T follicular helper cell (primary cell): ENCODE results near the gene JAKMIP1.

Experiments
- DNase-seq: peaks from one replicate; pipeline ENCODE4 v3.0.0-alpha.2; 2020; ENCODE audit warnings: low read depth

The JAKMIP1 gene

DNA sequence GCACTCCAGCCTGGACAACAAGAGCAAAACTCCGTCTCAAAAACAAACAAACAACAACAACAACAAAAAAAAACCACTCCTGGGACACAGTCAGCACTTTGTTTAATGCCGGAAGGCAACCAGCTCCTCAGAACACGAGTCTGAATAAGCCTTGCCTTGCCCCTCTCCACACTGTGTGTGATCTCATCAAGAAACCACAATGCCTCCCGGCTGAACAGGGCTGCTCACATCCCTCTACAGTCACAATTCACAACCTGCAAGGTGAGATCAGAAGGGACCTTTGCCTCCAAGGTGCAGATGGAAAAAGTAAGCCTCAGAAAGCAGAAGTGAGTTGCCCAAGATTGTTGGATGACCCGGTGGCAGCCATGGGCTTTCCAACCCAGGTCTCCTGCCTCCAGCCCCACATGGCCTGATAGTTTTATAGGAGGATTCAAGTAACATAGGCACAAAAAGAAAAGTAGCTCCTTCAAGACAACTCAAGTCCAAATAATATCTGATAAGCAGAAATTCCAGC is 80.8 kb downstream of the JAKMIP1 start:
- DNase-seq, result no peak

DNA sequence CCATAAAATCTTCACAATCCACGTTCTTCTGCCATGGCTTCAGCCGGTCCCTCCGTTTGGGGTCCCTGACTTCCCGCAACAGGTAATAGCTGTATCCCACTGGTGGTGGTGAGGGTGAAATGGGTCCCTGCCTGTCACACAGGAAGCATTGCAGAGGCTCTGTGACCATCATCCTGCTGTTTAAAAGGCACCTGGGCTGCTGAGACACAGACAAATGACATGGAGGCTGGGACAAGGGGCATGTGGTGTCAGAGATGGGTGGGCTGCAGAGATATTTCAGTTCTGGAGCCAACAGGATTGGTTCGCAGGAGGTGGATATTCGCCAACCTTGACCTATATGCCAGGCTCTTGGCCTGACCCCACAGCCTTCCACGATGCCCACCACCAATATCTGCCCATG is 82.1 kb downstream of the JAKMIP1 start:
- DNase-seq, result no peak

DNA sequence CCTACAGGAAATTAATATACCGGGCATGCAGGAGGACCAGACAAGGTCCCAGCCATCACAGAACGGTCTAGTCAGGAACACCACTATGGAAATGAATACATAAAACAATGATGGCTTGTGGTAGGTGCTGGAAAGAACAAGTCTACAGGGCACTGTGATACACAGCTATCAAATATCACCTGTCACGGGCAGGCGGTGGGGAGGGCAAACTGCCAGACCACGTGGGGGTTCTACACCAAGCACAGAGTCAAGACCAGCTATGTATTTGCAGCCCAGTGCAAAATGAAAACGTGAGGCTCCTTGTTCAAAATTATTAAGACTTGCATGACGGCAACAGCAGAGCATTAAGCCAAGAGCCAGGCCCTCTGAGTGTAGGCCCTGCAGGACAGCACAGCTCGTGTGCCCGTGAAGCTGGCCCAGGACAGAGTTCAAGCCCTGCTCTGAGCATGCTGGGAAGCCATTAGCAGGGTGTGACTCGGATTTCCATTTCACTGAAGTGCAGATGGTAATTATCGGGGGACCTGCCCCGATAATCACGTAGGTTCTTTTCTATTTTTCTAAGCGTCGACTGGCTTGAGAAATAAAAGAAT is 83.6 kb downstream of the JAKMIP1 start:
- no peak for DNase-seq

DNA sequence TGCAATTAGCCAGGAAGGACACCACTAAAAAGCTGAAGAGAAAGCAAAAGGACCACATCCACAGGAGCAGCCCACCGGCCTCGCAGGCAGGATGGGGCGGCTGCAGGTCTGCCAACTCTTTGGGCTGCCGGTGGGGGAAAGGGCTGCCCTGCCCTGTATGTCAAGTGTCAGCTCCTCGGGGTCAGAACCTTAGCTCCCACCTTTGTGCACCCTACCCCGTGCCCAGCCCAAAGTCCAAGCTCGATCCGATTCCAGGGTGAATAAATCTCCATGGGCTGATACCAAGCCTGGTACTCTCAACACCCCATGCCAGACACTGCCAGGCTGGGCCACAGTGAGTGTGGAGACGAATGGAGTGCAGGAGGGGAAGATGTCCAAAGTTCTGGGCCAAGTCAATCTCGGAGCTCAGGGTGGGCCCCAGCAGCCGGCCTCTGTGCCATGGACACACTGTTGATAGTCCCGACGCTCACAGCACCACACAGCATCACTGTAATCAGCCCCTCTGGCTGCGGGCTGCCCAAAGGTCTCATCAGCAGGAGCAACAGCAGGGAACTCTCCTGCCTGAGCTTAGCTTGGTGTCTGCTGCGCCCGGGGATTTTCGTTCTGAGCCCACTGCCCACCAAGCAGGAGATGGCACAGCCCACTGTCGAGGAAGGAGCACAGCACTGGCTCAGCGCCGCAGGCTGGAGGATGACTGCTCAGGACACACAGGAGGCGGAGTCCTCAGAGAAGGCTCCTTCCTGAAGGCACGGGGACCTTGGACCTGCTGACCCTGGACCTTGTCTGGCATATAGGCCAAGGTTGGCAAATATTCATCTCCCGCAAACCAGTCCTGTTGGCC is 84.4 kb downstream of the JAKMIP1 start:
- DNase-seq, result no peak

DNA sequence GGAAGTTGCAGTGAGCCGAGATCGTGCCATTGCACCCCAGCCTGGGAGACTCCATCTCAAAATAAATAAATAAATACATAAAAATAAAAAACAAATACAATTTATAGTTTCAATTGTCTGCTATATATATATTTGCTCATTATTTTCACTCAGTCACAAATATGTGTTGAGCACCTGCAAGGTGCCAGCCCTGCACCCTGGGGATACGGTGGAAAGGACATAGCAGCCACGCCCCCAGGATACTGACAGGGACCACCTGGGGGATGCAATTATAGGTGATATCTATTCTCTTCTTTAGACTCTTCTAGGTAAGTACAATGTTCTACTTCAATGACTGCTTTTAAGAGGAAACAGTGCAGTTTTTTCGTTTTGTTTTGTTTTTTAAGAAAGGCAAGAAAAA is 85.0 kb downstream of the JAKMIP1 start:
- no peak for DNase-seq

DNA sequence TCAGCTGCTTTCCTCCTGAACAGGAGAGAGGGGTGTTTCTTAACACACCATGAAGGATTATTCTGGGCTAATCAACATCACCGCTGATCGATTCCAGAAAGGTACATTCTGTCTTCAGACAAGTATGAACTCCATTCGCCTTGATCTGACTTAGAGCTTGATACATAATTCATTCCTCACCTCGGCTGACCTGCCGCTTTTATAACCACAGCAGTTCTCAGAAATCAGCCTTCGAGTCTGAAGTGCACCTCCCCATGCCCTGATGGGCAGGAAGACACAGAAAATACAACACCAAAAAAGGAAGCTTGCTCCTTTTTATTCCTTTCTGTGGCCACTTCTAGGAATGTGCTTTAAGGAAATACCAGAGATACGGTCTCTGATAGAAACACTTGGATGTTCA is 85.7 kb downstream of the JAKMIP1 start:
- DNase-seq, result no peak

DNA sequence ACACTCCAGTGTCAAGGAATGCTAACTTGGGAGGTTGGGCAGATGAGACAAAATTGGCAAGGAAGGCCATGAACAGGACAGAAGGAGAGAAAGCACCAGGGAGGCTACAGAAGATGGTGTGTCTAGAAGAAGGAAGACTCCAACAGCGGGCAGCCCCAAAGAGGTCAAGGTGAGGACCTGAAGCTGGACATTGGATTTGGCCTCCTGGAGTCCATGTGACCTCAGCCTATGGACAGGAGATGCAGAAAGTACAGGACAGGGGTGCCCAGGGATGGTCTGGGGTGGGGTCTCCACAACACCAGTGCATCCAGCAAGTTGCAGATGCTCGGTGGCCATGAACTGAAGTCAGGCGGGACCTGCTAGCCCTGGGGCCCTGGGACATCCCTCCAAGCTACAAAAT is 86.2 kb downstream of the JAKMIP1 start:
- no peak for DNase-seq

DNA sequence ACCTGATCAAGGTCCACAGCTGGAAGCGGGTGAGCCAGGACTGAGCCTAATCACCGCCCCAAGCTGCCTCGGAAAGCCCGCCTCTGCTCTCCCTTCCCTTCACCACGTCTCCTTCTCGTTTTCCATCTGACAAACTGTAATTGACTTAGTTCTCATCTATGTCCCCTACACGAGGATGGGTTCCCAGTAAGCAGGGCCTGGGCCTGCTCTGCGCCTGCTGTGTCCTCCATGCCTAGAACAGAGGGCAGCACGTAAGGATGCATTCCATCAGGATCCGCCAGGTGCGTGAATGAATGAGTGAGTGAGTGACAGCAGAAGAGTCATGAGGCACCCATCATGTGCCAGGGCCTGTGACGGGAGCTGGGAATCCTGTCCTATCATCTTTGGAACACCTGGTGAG is 86.7 kb downstream of the JAKMIP1 start:
- DNase-seq, result no peak

DNA sequence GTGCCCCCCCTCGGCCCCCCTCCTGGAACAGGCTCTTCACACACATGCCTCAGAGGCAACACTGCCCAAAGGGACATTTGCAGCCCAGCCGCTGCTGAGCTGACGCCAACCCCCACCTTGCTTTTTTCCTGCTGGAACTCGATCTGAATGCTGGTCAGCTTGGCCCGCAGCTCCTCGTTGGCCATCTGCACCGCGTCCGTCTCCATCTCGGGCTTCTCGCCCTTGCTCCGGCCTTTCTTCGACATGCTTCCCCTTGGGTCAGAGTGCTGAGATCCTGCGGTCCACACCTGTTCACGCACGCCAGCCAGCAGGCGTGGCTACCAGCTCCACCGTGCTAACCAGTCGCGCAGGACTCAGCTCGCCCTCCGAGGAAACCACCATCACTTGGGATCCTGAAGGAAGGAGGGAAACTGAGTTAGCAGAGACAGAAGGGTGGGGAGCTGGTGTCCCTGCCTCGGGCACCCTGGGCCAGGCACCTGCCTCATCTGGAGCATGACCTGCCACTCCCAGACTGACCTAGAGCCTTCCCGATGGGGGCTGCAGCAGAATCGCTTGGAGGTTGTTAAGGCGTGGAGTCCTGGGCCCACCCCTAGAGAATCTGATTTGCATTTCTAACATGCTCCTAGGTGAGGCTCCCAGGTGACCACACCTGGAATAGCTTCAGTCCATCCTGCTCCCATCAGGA is 87.6 kb downstream of the JAKMIP1 start:
- DNase-seq, result no peak

DNA sequence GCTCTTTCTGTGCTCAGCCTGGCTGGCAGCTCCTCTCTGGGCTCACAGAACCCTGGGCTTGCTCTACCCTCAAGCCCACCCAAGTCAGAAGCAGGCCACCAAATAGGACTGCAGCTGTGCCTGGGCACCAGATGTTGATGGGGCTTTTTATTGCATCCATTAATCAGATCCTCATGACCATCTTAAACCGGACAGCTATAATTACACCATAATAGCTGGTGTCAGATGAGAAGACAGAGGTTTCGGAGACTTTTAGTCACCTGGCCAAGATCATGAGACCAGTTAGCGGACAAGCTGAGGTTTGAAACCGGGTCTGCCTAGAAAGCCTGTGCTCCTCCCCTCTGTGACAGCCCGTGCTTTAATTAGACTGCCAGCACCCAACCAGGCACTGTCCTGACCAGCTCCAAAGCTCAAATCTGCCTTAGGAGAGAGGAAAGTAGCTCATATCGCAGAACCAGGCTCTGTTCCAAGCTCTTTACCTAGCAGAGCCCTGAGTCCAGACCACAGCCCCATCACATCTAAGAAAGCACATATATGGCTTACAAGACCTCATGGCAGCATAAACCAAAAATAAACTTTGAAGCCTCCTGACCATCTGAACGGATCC is 88.9 kb downstream of the JAKMIP1 start:
- DNase-seq, result no peak

DNA sequence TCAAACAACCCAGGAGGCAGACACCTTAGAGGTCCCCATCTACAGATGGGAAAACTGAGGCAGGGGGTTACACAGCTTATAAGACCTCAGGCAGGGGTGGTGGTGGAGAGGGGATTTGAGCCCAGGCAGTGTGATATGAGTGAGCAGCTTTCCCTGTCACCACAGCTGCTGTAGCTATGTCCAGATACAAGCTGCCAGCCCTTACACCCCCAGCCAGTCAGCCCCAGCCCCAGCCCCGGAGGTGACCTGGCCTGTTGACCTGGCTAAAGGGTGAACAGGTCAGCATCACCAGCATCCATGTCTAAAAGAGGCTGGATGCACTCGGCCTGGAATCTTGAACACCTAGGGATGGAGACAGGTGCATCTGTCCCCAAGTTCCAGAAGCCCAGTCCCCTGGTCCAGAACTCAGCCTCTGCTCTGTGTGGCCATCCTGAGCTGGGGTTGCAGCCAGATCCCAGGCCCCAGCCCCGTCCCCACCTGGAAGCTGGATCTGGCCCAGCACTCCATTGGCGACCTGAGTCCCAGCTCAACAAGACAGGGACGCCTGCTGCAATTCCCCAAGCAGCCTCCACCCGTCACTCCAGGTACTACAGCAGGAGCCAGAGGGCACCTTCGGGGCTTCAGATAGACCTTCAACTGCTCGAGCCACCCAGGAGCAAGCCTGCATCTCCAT is 89.5 kb downstream of the JAKMIP1 start:
- no peak for DNase-seq

DNA sequence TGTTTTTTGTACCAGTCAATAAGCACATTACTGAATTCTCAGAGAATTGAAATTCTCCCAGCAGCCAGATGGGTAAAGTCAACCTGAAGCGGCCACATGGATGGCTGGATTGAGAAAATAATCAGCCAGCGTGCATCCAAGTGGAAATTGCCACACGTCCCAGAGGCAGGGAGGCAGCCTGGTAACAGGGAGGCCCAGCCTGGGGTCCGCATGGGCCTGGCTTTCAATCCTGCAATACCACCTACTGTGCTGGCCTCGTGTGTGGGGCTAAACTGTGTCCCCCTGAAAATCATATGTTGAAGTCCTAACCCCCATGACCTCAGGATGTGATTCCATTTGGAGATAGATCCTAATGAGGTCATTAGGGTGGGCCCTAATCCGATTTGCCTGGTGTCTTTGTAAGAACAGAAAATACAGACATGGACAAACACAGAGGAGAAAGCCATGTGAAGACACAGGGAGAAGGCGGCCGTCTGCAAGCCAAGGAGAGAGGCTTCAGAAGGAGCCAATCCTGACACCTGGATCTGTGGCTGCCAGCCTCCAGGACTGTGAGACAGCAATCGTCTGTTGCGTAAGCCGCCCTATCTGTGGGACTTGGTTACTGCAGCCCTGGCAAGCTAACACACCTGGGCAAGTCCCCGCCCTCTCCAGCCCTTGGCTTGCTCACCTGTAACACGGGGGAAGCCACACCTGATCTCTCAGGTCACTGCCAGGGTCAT is 90.3 kb downstream of the JAKMIP1 start:
- DNase-seq, result no peak

DNA sequence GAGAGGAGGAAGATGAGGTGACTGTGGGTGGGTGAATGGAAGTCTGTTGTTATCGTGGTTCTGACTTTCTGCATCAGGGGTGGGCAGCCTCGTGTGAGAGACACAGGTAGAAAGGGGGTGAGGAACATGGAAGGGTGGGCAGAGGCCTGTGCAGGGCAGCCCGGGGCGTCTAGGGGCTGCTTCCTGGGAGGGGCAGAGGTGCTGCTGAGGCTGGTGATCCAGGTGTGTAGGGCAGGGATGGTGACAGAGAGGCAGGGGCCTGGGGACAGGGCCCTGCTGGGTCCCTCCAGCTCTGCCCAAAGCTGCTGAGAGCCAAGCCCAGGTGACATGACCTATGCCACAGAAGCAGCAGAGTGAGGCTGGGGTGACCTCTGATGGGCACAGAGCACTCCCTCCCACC is 92.5 kb downstream of the JAKMIP1 start:
- no peak for DNase-seq

DNA sequence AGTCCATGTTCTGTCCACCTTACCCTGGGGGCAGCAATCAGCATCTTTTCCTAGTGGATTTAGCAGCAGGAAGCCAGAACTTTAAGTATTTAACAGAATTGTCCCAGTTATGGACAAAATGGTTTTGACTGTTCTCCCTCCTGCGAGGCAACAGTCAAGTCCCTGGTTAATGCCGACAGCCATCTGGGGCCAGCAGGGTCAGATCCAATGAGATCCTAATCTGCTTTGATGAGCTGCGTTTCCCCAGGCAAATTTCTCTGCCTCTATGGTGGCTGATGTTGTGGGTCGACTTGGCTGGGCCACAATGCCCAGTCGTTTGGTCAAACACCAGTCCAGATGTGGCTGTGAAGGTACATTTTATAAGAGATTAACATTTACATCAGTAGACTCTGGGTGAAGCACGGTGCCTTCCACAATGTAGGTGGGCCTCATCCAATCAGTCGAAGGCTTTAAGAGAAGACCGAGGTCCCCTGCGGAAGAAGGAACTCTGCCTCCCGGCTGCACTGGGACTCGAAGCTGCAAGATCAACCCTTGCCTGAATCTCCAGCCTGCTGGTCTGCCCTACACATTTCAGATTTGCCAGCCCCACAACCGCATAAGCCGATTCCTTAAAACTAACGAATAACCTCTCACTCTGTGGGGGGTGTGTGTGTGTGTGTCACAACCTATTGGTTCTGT is 93.1 kb downstream of the JAKMIP1 start:
- no peak for DNase-seq

DNA sequence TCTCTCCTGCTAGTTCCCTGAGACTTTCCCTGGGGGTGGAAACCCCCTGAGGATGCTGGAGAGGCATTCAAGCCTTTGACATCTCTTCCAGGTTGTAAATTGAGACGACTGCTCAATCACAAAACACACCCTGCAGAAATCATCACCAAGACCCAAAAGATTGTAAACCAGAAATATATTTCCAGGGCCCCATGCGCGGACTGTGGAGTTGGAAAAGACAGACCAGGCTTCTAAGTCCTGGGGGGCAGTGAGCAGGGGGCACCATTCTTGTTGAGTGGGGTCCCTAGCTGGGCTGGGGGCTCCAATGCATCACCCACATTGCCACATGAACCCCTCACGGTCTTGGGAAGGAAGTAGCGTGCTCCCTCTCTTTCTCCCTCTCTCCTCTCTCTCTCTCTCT is 94.2 kb downstream of the JAKMIP1 start:
- no peak for DNase-seq

DNA sequence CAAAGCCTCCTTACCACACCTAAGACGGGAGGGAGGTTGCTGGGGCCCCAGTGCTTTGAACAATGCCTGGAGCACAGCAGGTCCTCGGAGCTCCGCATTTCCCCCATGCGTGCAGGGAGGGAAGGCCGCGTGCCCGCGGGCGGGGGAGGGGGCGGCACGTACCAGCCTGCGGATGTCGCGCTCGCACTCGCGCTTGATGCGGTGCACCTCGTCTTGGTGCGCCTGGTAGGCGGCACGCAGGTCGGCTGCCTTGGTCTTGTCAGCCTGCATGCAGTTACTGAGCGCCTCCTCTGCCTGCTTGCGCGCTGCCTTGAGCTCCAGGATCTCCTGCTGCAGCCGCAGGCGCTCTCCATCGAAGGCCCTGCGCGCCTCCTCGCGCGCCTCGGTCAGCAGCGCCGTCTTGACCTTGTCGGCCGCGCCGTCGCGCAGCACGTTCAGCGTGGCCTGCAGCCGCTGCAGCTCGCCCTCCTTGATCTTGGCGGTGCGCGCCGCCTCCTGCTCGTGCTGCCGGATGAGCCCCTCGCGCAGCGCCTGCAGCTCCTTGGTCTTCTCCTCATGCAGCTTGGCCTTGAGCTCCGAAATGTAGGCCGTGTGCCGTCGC is 94.9 kb downstream of the JAKMIP1 start:
- no peak for DNase-seq

DNA sequence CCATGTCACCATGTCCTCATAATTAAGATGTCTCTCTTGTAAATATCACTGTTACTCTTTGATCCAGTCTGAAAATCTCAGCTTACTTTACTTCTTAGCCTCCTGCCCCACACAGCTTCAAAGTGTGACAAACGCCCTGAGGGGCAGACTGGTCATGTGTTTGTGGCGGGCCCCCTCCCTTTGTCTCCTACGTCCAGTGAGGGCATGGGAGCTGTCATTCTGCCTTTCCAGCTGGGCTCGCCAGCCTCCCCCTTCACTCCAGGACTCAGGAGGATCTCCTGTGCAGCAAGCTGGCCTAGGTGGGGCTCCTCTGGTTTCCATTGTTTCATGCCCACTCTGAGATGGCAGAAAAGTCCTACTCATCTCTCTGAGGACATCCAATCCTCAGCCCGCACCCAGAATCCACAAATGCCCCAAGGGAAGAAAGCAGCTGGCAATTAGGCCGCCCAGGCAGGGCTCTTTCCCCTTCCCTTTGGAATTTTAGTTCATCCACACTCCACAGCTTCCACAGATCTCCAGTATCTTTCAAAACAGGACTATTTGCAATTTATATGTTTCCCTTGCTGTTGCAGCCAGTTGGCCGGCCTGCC is 95.7 kb downstream of the JAKMIP1 start:
- DNase-seq, result no peak

DNA sequence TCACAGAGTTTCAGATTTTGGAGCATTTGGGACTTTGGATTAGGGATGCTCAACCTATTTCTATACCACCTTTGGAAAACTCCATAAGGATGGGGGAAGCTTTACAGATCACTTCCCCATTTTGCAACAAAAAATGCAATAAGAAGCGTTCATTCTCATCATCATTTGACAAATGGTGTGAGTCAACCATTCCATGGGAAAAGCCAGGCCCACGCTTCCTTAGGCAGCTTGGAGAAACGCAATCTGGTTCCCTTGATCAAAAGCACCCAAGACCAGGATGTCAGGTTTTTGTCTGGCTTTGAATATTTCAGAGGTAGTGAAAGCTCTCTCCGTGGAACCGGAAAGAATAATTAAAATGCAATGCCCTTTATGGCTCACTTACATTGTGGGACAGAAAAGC is 102.8 kb downstream of the JAKMIP1 start:
- DNase-seq, result no peak

DNA sequence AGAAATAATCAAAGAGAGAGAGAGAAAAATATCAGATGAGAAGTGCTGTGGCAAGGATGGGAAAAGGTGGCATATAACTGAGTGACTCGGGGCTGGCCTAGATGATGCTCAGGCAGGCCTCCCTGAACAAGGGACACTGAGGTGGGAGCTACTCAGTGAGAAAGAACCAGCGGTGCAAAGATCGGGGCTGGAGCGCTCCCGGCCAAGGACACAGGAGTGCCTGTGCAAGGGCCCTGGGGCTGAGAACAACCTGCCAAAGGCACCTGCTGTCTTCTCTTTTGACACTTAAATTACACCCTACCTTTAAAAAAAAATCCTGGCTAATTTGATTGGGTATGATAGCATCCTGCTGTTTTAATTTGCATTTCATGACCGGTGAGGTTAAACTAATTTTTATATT is 104.5 kb downstream of the JAKMIP1 start:
- no peak for DNase-seq
